KMS-11 (cell line): Measurements from ENCODE around the gene ITPR2.

Experiments used
- H2AFZ ChIP-seq: fragments of 200-600 bp; sonication (generic); 2 replicates; pipeline ENCODE4 v1.6.1; 2016; ENCODE audit warnings: antibody characterized with exemption, mixed run types, low read depth
- H3K27ac ChIP-seq: fragments of 200-600 bp; sonication (generic); 2 replicates; pipeline ENCODE4 v1.6.1; 2016; ENCODE audit warnings: mild to moderate bottlenecking, mixed run types
- H3K27me3 ChIP-seq: fragments of 200-600 bp; sonication (generic); 2 replicates; pipeline ENCODE4 v1.6.1; 2017; ENCODE audit warnings: mild to moderate bottlenecking, low read depth, mixed run types, moderate library complexity; ENCODE audit not compliant: insufficient read depth
- H3K36me3 ChIP-seq: fragments of 200-600 bp; sonication (generic); 2 replicates; pipeline ENCODE4 v1.6.1; 2017; ENCODE audit warnings: mild to moderate bottlenecking, mixed run types; ENCODE audit not compliant: insufficient read depth
- H3K4me1 ChIP-seq: fragments of 200-600 bp; sonication (generic); 2 replicates; pipeline ENCODE4 v1.6.1; 2016; ENCODE audit warnings: mild to moderate bottlenecking, low read depth, mixed run types; ENCODE audit not compliant: poor library complexity, severe bottlenecking
- H3K4me2 ChIP-seq: fragments of 200-600 bp; sonication (generic); 2 replicates; pipeline ENCODE4 v1.7.0; 2016; ENCODE audit warnings: mild to moderate bottlenecking, mixed run types
- H3K4me3 ChIP-seq: fragments of 200-600 bp; sonication (generic); IDR thresholded peaks from 2 replicates; pipeline ENCODE4 v1.6.1; 2017; ENCODE audit warnings: low read depth, low read length, mixed read lengths; ENCODE audit not compliant: insufficient read depth
- H3K79me2 ChIP-seq: fragments of 200-600 bp; sonication (generic); 2 replicates; pipeline ENCODE4 v1.6.1; 2016; ENCODE audit warnings: low read depth, mixed run types; ENCODE audit not compliant: insufficient read depth
- H3K9ac ChIP-seq: fragments of 200-600 bp; sonication (generic); 2 replicates; pipeline ENCODE4 v1.6.1; 2016; ENCODE audit warnings: mild to moderate bottlenecking, mixed run types
- H4K20me1 ChIP-seq: fragments of 200-600 bp; sonication (generic); 2 replicates; pipeline ENCODE4 v1.6.1; 2016; ENCODE audit warnings: mild to moderate bottlenecking, mixed run types; ENCODE audit not compliant: insufficient read depth
- CTCF ChIP-seq: fragments of 200-600 bp; sonication (generic); conservative IDR thresholded peaks from 2 replicates; pipeline ENCODE4 v1.6.1; 2017; ENCODE audit warnings: low read depth, mild to moderate bottlenecking, antibody characterized with exemption, low read length, moderate library complexity, mixed read lengths

ITPR2 gene

GRCh38 chr12:26822026-26822425, 11.0 kb downstream of the ITPR2 start:
- no peaks in the 10 kb centered on the region for H3K36me3 ChIP-seq
- H3K79me2 ChIP-seq = peaks cover 5% of the 10 kb centered on the region; the same call in 1 of the 2 replicates
- no peak overlapping the region for H3K4me2 ChIP-seq
- TF ChIP-seq CTCF = no peak
- H3K4me1 ChIP-seq = peaks cover 27% of the 10 kb centered on the region
- no peak overlapping the region for H3K4me3 ChIP-seq
- no peak overlapping the region for H2AFZ ChIP-seq
- no peaks in the 10 kb centered on the region for H3K27me3 ChIP-seq
- H3K27ac ChIP-seq = no peak overlapping the region
- H4K20me1 ChIP-seq = no peaks in the 10 kb centered on the region
- H3K9ac ChIP-seq = no peak overlapping the region

- Histone ChIP-seq H3K36me3 (no peaks in the 10 kb centered on the region), H3K27ac (no peak overlapping the region), H3K4me2 (no peak overlapping the region), H4K20me1 (no peaks in the 10 kb centered on the region), H3K27me3 (no peaks in the 10 kb centered on the region), H3K4me1 (peaks cover 32% of the 10 kb centered on the region), H2AFZ (no peak overlapping the region), H3K4me3 (no peak overlapping the region), H3K79me2 (peaks cover 5% of the 10 kb centered on the region; the same call in 1 of the 2 replicates), H3K9ac (no peak overlapping the region)
- no peak for TF ChIP-seq CTCF
Observed at GRCh38 chr12:26821212-26821701, 11.7 kb downstream of the ITPR2 start.

- no peak for TF ChIP-seq CTCF
- Histone ChIP-seq H3K4me2 (peak overlapping the region; percentile 77; the same call in 1 of the 2 replicates), H3K27me3 (no peaks in the 10 kb centered on the region), H3K9ac (no peak overlapping the region), H2AFZ (no peak overlapping the region), H3K36me3 (no peaks in the 10 kb centered on the region), H3K79me2 (0 out of 2 replicates have a peak, but pooled peaks cover 5% of the 10 kb centered on the region), H4K20me1 (no peaks in the 10 kb centered on the region), H3K27ac (peak overlapping the region; percentile 66; the same call in 1 of the 2 replicates), H3K4me1 (peaks cover 35% of the 10 kb centered on the region), H3K4me3 (no peak overlapping the region)
Observed at GRCh38 chr12:26818636-26819035, 14.4 kb downstream of the ITPR2 start.

GRCh38 chr12:26818201-26818600, 14.8 kb downstream of the ITPR2 start:
- H3K4me2 ChIP-seq = peak overlapping the region; percentile 77
- H3K27ac ChIP-seq = peak overlapping the region; percentile 66; the same call in 1 of the 2 replicates
- no peaks in the 10 kb centered on the region for H4K20me1 ChIP-seq
- 0 out of 2 replicates have a peak, but pooled peaks cover 5% of the 10 kb centered on the region for H3K79me2 ChIP-seq
- H3K9ac ChIP-seq = no peak overlapping the region
- H3K27me3 ChIP-seq = no peaks in the 10 kb centered on the region
- no peak overlapping the region for H3K4me3 ChIP-seq
- no peaks in the 10 kb centered on the region for H3K36me3 ChIP-seq
- peaks cover 35% of the 10 kb centered on the region for H3K4me1 ChIP-seq
- TF ChIP-seq CTCF = no peak
- H2AFZ ChIP-seq = no peak overlapping the region
